HEK293T (cell line): Measurements from ENCODE around the gene BDH1.
"Not testable (repeated sequence)": the region's sequence is repeated elsewhere in the genome, so short reads cannot be mapped to it uniquely, and the experiment has no call there.

Experiments
- CTCF ChIA-PET: fragments of 350-600 bp; formaldehyde crosslinking; extraction: SDS; loops from one replicate; lab custom pipeline; 2021; ENCODE audit warnings: antibody characterized with exemption, inconsistent platforms; lab: Yijun Ruan, JAX
- POLR2A ChIA-PET: fragments of 350-600 bp; formaldehyde crosslinking; extraction: SDS; loops from one replicate; lab custom pipeline; 2020; ENCODE audit warnings: antibody characterized with exemption, inconsistent platforms; lab: Yijun Ruan, JAX
- DNase-seq: peaks from one replicate; pipeline ENCODE4 v3.0.0; 2012; ENCODE audit warnings: mixed read lengths; ENCODE audit errors: extremely low spot score
- ARNT ChIP-seq: fragments of 450-650 bp; IDR thresholded peaks from 2 replicates; pipeline ENCODE4 v1.6.1; 2017; ENCODE audit warnings: mild to moderate bottlenecking
- BHLHE40 ChIP-seq: fragments of 450-650 bp; IDR thresholded peaks from 2 replicates; pipeline ENCODE4 v1.6.1; 2016; ENCODE audit warnings: mild to moderate bottlenecking, moderate library complexity, borderline replicate concordance
- CTBP1 ChIP-seq: fragments of 450-650 bp; IDR thresholded peaks from 2 replicates; pipeline ENCODE4 v1.6.1; 2016; ENCODE audit warnings: borderline replicate concordance
- ELF4 ChIP-seq: fragments of 450-650 bp; IDR thresholded peaks from 2 replicates; pipeline ENCODE4 v1.6.1; 2017; ENCODE audit warnings: antibody characterized with exemption
- FOXA1 ChIP-seq: fragments of 450-650 bp; IDR thresholded peaks from 2 replicates; pipeline ENCODE4 v1.6.1; 2016; ENCODE audit warnings: mild to moderate bottlenecking
- FOXK2 ChIP-seq: fragments of 450-650 bp; IDR thresholded peaks from 2 replicates; pipeline ENCODE4 v1.6.1; 2016; ENCODE audit warnings: mild to moderate bottlenecking
- FOXM1 ChIP-seq: fragments of 450-650 bp; IDR thresholded peaks from 2 replicates; pipeline ENCODE4 v1.6.1; 2017; ENCODE audit warnings: mild to moderate bottlenecking, borderline replicate concordance
- HDGF ChIP-seq: fragments of 450-650 bp; IDR thresholded peaks from 2 replicates; pipeline ENCODE4 v1.6.1; 2017; ENCODE audit warnings: antibody characterized with exemption, borderline replicate concordance
- L3MBTL2 ChIP-seq: fragments of 450-650 bp; conservative IDR thresholded peaks from 2 replicates; pipeline ENCODE4 v1.6.1; 2016; ENCODE audit warnings: mild to moderate bottlenecking
- LEF1 ChIP-seq: fragments of 450-650 bp; IDR thresholded peaks from 2 replicates; pipeline ENCODE4 v1.6.1; 2017; ENCODE audit warnings: mild to moderate bottlenecking, borderline replicate concordance
- NFRKB ChIP-seq: fragments of 450-650 bp; IDR thresholded peaks from 2 replicates; pipeline ENCODE4 v1.6.1; 2016; ENCODE audit warnings: mild to moderate bottlenecking, moderate library complexity
- SP1 ChIP-seq: fragments of 450-650 bp; IDR thresholded peaks from 2 replicates; pipeline ENCODE4 v1.6.1; 2017
- SUZ12 ChIP-seq: fragments of 450-650 bp; IDR thresholded peaks from 2 replicates; pipeline ENCODE4 v1.6.1; 2016; ENCODE audit warnings: mild to moderate bottlenecking
- TARDBP ChIP-seq: fragments of 450-650 bp; IDR thresholded peaks from 2 replicates; pipeline ENCODE4 v1.6.1; 2016
- ZNF384 ChIP-seq: fragments of 450-650 bp; IDR thresholded peaks from 2 replicates; pipeline ENCODE4 v1.6.1; 2016
- TF ChIP-seq, protein P1 (sequence below): fragments of 450-650 bp; IDR thresholded peaks from 2 replicates; pipeline ENCODE4 v1.6.1; 2016

BDH1 gene, protein sequence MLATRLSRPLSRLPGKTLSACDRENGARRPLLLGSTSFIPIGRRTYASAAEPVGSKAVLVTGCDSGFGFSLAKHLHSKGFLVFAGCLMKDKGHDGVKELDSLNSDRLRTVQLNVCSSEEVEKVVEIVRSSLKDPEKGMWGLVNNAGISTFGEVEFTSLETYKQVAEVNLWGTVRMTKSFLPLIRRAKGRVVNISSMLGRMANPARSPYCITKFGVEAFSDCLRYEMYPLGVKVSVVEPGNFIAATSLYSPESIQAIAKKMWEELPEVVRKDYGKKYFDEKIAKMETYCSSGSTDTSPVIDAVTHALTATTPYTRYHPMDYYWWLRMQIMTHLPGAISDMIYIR

DNA sequence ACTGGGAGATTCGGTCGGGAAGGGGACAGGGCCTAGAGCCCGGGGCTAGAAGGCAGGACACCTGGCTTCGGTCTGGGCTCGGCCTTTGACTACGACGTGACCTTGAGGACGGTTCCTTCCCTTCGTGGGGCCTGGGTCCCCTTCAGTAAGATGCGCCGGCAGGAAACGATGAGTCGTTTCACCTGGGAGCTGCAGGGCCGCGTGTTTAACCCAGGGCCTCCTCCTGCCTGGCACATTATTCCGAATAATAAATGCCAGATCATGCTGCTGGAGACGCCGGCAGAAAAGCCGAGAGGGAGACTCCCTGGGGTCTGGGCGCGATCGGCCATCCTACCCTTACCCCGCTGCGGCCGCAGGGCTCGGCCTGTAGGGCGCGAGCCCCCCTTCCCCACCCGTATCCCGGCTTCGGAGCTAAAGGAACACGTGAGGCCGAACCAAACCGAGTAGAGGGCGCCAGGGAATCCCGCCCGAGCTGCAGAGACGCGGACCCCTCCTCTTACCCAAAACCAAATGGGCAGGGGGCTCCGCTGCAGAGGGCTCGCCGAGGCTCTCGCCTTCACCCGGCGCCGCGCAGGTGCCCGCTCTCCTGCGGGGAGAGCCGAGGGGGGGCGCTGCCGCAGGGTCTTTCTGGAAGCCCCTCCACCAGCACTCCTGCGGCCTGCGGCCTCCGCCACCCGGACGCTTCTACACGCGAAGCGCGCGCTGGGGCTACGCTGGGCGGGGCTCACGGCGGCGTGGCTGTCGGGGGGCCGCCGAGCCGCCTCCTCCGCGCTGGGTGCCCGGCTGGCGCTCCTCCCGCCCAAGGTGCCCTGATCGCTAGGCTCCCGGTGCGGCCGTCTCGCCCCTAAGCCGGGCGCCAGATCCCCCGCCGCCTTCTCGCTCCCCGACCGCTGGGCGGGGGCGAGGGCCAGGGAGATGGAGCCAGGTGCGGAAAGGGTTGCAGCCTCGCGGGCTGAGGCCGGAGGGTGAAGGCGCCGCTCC, at the start of gene BDH1:
TSS of gene BDH1 (minus strand) at position 688 of the 981 bp plus-strand sequence. CDS start 9,525 bp downstream, outside the sequence.
- ChIA-PET CTCF (no interaction called here), POLR2A (no interaction called here)
- TF ChIP-seq NFRKB = no peak
- peak; percentile 66 for TF ChIP-seq L3MBTL2
- peak; percentile 11 for DNase-seq

DNA sequence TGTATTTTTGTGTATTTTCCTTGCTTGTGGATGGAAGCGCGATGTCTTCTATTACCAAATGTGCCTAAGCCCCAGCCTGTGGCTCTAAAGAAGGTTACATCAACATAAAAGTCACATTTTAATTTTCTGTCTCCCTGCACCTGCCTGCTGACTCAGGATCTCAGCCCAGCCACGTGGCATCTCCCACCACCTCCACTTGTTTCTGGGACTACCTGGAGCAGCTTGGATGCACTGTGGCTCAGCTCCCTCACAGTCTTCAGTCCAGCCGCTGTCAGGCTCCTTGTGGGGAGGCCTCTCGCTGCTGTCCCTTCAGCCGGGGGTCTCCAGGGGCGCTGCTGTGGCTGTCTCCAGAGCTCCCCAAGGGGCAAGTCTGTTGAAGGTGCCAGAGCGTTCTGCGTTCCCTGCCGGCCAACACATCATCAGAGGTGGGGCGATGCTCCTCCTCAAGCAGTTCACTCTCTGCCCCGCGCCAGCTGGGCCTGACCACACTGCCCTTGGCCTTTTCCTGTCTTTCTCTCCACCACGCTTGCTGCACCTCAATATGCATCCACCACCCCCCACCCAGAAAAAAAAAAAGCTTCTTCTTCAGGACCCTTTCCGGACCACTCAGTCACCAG, 47.7 kb upstream of the BDH1 start:
- ChIA-PET POLR2A (no interaction called here), CTCF (no interaction called here)
- no peak for DNase-seq
- TF ChIP-seq ELF4 (no peak), FOXK2 (no peak), LEF1 (no peak), FOXA1 (no peak), CTBP1 (no peak), ARNT (no peak), BHLHE40 (no peak), FOXM1 (no peak), TARDBP (no peak)

DNA sequence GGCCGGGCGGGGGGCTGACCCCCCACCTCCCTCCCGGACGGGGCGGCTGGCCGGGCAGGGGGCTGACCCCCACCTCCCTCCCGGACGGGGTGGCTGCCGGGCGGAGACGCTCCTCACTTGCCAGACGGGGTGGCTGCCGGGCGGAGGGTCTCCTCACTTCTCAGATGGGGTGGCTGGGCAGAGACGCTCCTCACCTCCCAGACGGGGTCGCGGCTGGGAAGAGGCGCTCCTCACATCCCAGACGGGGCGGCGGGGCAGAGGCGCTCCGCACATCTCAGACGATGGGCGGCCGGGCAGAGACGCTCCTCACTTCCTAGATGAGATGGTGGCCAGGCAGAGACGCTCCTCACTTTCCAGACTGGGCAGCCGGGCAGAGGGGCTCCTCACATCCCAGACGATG, 46.6 kb upstream of the BDH1 start:
- POLR2A ChIA-PET, DNase-seq: not testable (repeated sequence)

DNA sequence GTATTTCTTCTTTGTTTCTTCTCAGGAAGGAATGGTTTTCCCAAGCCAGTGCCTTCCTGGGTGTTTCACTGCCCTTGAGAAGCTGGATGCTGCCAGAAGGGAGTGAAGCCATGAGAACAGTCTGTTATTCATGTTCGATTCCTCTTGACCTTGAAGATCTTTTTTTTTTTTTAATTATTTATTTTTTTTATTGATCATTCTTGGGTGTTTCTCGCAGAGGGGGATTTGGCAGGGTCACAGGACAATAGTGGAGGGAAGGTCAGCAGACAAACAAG, 45.7 kb upstream of the BDH1 start:
- POLR2A ChIA-PET = not testable (repeated sequence)

More for the DNA sequence above, 46.6 kb upstream of the BDH1 start:
- CTCF ChIA-PET = not testable (repeated sequence)

DNA sequence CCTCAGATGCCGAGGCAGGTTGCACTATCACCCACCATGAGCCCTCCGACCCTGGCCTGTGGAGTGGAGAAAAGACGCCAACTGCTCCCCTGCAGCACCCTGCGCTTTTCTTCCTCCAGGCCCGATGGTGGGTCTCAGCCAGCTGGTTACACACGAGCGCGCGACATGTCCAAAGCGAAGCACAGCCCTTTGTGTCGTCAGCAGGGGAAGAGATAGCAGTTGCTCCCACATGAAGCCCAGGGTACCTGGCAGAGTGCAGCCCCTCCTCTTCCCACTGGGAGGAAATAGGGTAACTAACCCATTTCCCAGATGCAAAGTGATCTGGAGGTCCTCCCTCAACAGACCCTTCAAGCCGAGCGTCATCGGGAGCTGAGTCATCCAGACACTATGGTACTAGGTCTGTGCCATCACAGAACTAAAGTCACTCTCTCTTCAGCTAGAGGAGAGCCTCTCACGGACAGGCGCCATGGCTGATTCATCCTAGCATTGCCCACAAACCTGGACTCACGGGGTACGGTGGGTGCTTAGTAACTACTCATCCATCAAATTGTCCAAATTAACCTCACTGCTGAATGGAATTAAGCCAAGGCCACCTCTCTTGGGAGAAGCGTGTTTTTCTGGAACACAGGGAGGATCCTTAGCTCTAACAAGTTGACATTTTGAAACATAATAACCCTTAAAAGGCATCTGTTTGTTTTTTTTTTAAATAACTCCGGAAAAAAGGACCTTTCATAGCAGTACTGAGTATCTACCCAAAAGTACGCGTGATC, 45.2 kb upstream of the BDH1 start:
- TF ChIP-seq SUZ12 = no peak
- no peak for TF ChIP-seq L3MBTL2
- TF ChIP-seq TARDBP = no peak
- no peak for TF ChIP-seq FOXM1
- TF ChIP-seq FOXA1 = no peak
- DNase-seq = no peak
- CTCF ChIA-PET = interaction anchor here (0.6 kb wide), 1 partner anchor 600 kb away, joined by 3 read pairs; no protein-coding TSS in a partner anchor
- POLR2A ChIA-PET = no interaction called here

More for the DNA sequence above, 45.7 kb upstream of the BDH1 start:
- DNase-seq, CTCF ChIA-PET: not testable (repeated sequence)

DNA sequence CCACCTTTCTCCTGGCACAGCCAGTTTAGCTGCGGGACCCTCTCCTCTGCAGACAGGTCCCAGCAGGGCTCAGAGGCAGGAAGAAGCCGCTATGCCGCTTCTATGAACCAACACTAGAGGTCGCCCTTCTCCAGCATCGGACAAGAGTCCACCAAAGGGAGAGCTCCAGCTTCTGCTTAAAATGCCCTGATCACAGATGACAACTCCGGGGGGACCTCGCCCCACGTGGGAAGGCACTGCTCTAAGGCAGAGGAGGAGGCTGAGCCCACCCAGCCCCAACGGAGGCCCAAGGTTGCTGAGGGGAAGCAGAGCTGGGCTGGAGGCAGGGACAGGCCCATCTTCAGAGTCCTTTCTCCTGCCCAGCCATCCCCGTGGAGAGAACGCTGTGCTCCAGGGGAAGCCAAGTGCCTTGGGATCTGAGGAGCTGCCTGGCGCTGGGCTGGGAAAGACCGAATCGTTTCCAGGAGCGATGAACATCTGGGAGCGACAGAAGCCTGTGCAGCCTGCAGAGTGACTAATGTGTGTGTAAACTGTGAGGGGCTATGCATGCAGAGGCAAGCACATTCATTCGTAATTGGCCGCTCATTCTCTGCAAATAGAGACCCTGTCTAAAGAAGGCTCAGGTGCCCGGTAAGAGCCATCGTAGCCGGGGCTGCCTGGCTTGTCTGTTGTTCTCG, 43.5 kb upstream of the BDH1 start:
- ChIA-PET CTCF (interaction anchor here (0.6 to 0.9 kb wide), 7 partner anchors 10 to 106 kb away, joined by 3 to 6 read pairs (median 5); no protein-coding TSS in a partner anchor), POLR2A (no interaction called here)
- DNase-seq = peak; percentile 80
- TF ChIP-seq, protein P1, sequence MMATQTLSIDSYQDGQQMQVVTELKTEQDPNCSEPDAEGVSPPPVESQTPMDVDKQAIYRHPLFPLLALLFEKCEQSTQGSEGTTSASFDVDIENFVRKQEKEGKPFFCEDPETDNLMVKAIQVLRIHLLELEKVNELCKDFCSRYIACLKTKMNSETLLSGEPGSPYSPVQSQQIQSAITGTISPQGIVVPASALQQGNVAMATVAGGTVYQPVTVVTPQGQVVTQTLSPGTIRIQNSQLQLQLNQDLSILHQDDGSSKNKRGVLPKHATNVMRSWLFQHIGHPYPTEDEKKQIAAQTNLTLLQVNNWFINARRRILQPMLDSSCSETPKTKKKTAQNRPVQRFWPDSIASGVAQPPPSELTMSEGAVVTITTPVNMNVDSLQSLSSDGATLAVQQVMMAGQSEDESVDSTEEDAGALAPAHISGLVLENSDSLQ = no peak
- TF ChIP-seq BHLHE40 (no peak), FOXM1 (no peak), ELF4 (no peak), ZNF384 (no peak), SUZ12 (no peak), FOXK2 (no peak), LEF1 (no peak), CTBP1 (no peak), ARNT (no peak), L3MBTL2 (no peak), NFRKB (no peak), SP1 (no peak), HDGF (no peak), TARDBP (no peak), FOXA1 (no peak)

DNA sequence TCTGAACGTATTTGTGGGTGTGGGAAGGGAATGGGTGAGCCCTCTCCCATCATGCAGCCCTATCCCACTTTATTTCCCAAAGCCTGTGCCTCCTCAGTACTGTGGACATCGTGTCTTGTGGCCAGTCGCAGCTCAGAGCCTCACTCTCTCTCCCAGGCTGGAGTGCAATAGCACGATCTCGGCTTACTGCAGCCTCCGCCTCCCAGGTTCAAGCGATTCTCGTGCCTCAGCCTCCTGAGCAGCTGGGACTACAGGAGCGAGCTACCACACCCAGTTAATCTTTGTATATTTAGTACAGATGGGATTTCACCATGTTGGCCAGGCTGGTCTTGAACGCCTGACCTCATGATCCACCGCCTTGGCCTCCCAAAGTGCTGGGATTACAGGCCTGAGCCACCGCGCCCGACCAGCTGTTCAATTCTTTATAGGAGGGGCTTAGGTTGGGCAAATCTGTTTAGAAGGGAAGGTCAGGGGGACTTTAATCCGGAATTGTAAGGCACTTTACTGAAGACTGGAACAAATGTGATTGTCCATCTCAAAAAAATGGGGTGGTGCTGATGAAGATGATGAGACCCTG, 42.7 kb upstream of the BDH1 start:
- TF ChIP-seq LEF1 (no peak), SP1 (no peak), NFRKB (no peak), CTBP1 (no peak), FOXK2 (no peak), ARNT (no peak), TARDBP (no peak), BHLHE40 (no peak), ZNF384 (no peak), HDGF (no peak)
- TF ChIP-seq, protein P1 = no peak
- DNase-seq = no peak
- ChIA-PET CTCF (no interaction called here), POLR2A (no interaction called here)
